Measurements from ENCODE around the gene SMIM28.
A peak's percentile ranks its signal among the peaks of the same experiment; 100 is the strongest.

Gene SMIM28

GRCh38 chr6:138427701-138428100, 50.0 kb downstream of the SMIM28 start:
- no peak overlapping the region for H3K4me3 ChIP-seq (ENCODE audit: low read depth, low read length)
- DNase-seq (ENCODE audit: low read depth): no peak
- TF ChIP-seq, protein P1, sequence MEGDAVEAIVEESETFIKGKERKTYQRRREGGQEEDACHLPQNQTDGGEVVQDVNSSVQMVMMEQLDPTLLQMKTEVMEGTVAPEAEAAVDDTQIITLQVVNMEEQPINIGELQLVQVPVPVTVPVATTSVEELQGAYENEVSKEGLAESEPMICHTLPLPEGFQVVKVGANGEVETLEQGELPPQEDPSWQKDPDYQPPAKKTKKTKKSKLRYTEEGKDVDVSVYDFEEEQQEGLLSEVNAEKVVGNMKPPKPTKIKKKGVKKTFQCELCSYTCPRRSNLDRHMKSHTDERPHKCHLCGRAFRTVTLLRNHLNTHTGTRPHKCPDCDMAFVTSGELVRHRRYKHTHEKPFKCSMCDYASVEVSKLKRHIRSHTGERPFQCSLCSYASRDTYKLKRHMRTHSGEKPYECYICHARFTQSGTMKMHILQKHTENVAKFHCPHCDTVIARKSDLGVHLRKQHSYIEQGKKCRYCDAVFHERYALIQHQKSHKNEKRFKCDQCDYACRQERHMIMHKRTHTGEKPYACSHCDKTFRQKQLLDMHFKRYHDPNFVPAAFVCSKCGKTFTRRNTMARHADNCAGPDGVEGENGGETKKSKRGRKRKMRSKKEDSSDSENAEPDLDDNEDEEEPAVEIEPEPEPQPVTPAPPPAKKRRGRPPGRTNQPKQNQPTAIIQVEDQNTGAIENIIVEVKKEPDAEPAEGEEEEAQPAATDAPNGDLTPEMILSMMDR (IDR thresholded peaks at IDR 0.05; ENCODE audit: low read depth, low read length, missing control alignments): no peak

DNA sequence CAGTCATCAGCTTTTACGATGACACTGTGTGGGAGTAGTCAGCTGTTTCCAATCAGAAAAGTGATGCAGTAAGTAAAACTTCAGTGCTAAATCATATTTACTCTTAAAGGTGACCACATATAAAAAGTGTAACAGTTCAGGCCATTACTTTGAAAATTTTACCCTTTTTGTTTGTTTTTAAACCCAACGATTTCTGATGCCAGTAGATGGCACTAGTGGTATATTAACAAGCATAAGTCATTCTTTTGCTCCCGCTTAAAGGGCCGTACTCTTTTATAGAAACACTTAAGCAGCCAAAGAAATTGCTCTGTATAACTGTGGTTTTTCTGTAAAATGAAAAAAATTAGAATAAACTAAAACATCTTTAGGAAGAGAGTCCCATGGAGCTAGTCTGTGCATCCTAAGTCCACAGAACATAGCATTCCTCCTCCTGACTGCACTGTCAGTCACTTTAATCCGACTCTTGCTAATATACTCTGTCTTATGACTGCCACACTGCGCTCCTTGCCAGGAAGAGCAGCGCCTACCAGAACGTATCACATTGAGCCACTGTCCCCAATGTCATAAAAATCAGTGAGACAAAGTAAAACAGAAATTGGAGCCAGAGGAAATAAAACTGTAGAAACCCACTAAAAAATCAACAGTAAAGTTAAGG, 51.4 kb downstream of the SMIM28 start:
- no peak overlapping the region for H3K4me3 ChIP-seq (ENCODE audit: low read depth, low read length)
- DNase-seq (ENCODE audit: low read depth): no peak
- TF ChIP-seq, protein P1 (IDR thresholded peaks at IDR 0.05; ENCODE audit: low read depth, low read length, missing control alignments): peak; percentile 46

DNA sequence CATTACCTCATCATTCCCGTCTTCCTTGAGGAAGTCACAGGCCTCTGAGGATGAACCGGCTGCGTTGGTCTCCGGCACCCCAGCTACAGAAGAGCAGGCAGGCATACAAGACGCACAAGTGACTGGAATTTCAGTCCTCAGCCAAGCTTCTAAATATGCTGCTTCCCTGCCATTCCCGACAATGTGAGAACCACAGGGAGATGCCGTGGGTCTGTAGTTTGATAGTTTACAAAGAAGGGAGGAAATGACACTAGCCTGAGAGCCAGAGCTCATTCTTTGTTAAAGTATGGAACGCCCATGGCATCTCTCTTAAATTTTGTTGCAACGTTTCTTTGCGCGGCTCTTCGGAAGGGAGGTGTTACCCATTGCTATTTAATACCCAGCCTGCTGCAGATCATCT, 52.1 kb downstream of the SMIM28 start:
- DNase-seq (ENCODE audit: low read depth): no peak
- H3K4me3 ChIP-seq (ENCODE audit: low read depth, low read length): no peak overlapping the region
- TF ChIP-seq, protein P1 (IDR thresholded peaks at IDR 0.05; ENCODE audit: low read depth, low read length, missing control alignments): no peak

- DNase-seq (ENCODE audit: low read depth): no peak
- H3K4me3 ChIP-seq (ENCODE audit: low read depth, low read length): no peak overlapping the region
- TF ChIP-seq, protein P1 (IDR thresholded peaks at IDR 0.05; ENCODE audit: low read depth, low read length, missing control alignments): no peak
Observed at GRCh38 chr6:138430361-138431145, 52.8 kb downstream of the SMIM28 start.

DNA sequence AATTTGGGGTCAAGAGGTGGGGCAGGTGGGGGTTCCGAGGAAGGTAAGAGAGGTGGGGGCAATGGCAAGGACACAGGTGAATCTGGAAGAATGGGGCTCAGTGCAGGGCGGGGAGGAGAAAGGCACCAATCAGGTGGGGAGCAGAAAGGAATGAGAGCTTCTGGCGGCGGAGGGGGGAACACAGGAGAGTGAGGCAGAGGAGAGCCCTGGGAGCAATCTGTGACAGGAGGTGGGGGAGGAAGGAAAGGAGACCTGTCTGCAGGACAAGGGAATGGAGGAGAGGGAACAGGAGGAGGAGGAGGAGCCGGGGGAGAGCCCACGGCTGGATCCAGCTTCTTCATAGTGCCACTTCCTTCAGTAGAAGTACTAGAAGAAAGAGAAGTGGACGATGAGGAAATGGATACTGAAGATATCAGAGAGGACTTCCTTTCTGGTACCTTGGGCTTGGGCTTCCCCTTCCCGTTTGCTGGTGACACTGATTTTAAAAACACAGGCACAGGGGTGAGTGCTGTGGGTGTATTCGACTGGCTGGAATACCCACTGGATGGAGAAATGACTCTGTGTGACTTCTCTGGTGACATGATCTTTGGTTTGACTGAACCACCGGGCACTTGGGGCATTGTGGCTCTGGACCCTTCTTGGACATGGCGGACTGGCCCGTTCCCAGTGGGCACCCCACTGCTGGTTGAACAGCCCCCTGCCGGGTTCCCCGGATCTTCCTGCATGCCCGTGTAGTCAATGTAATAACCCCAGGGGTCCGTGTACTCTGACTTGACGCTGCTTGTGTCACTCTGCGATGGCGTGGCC, 53.8 kb downstream of the SMIM28 start:
- DNase-seq (ENCODE audit: low read depth): no peak
- TF ChIP-seq, protein P1 (IDR thresholded peaks at IDR 0.05; ENCODE audit: low read depth, low read length, missing control alignments): no peak
- H3K4me3 ChIP-seq (ENCODE audit: low read depth, low read length): no peak overlapping the region

- DNase-seq (ENCODE audit: low read depth): no peak
- no peak overlapping the region for H3K4me3 ChIP-seq (ENCODE audit: low read depth, low read length)
- TF ChIP-seq, protein P1 (IDR thresholded peaks at IDR 0.05; ENCODE audit: low read depth, low read length, missing control alignments): no peak
Observed at GRCh38 chr6:138432063-138432356, 54.3 kb downstream of the SMIM28 start.

Measured in GM12864 (cell line).